ENCODE measurements around the gene PPP2R2D. TPM values are rescaled to one million over a fixed set of nuclear protein-coding genes. Genes with fewer than 3 reads are reported as not detected.

The PPP2R2D gene
- total RNA-seq, 6 experiments from 2014 or later: 10.9 to 16.6 (median 14.3) TPM

- 64% methylated on average over 8 of the region's 33 CpGs for WGBS (ENCODE audit: insufficient coverage, low coverage, low lambda C conversion rate, missing lambda C conversion rate)
- Histone ChIP-seq H3K4me1 (no peaks in the 10 kb centered on the region), H3K36me3 (no peaks in the 10 kb centered on the region), H3K4me3 (no peak overlapping the region), H3K9me3 (no peaks in the 10 kb centered on the region), H3K27ac (no peak overlapping the region), H3K27me3 (no peaks in the 10 kb centered on the region)
- TF ChIP-seq POLR2A (IDR thresholded peaks at IDR 0.05) (no peak), CTCF (IDR thresholded peaks at IDR 0.05) (no peak)
- intact Hi-C loops (cut with DNase I): no loop called here
- no peak for ATAC-seq
- DNase-seq: peak in 2 of 3 donors; percentile 26 to 27
Observed at GRCh38 chr10:131857156-131858117, 43.4 kb upstream of the PPP2R2D start.

GRCh38 chr10:131858118-131858515 is 42.7 kb upstream of the PPP2R2D start:
- ATAC-seq: no peak

GRCh38 chr10:131858583-131859340 is 42.0 kb upstream of the PPP2R2D start:
- DNase-seq: peak in 1 of 3 donors; percentile 38
- Histone ChIP-seq H3K27ac (no peak overlapping the region), H3K27me3 (no peaks in the 10 kb centered on the region), H3K9me3 (no peaks in the 10 kb centered on the region), H3K36me3 (no peaks in the 10 kb centered on the region), H3K4me1 (no peaks in the 10 kb centered on the region), H3K4me3 (no peak overlapping the region)
- TF ChIP-seq CTCF (IDR thresholded peaks at IDR 0.05) (no peak), POLR2A (IDR thresholded peaks at IDR 0.05) (no peak)
- no peak for ATAC-seq
- intact Hi-C loops (cut with DNase I): no loop called here
- WGBS (ENCODE audit: insufficient coverage, low coverage, low lambda C conversion rate, missing lambda C conversion rate): 68% methylated on average over 6 of the region's 35 CpGs

More at GRCh38 chr10:131858118-131858515, 42.7 kb upstream of the PPP2R2D start:
- WGBS (ENCODE audit: insufficient coverage, low coverage, low lambda C conversion rate, missing lambda C conversion rate): 70% methylated on average over 6 of the region's 11 CpGs
- Histone ChIP-seq H3K36me3 (no peaks in the 10 kb centered on the region), H3K4me1 (no peaks in the 10 kb centered on the region), H3K27me3 (no peaks in the 10 kb centered on the region), H3K9me3 (no peaks in the 10 kb centered on the region), H3K4me3 (no peak overlapping the region), H3K27ac (no peak overlapping the region)
- DNase-seq: peak in 1 of 3 donors; percentile 35
- intact Hi-C loops (cut with DNase I): no loop called here
- TF ChIP-seq CTCF (IDR thresholded peaks at IDR 0.05) (no peak), POLR2A (IDR thresholded peaks at IDR 0.05) (no peak)

GRCh38 chr10:131859341-131860020 is 41.3 kb upstream of the PPP2R2D start:
- H3K27ac ChIP-seq: no peak overlapping the region
- no peaks in the 10 kb centered on the region for H3K36me3 ChIP-seq
- ATAC-seq: no peak
- no peaks in the 10 kb centered on the region for H3K27me3 ChIP-seq
- intact Hi-C loops (cut with DNase I): no loop called here
- WGBS (ENCODE audit: insufficient coverage, low coverage, low lambda C conversion rate, missing lambda C conversion rate): 70% methylated on average over 7 of the region's 9 CpGs
- no peak overlapping the region for H3K4me3 ChIP-seq
- no peaks in the 10 kb centered on the region for H3K9me3 ChIP-seq
- H3K4me1 ChIP-seq: no peaks in the 10 kb centered on the region
- TF ChIP-seq POLR2A (IDR thresholded peaks at IDR 0.05) (no peak), CTCF (IDR thresholded peaks at IDR 0.05) (no peak)
- peak in 1 of 3 donors; percentile 16 for DNase-seq

Data from right lobe of liver (tissue), 6 donors.